Epithelial cell of prostate (primary cell): Measurements from ENCODE around the gene IBA57.
"Not testable (repeated sequence)": the region's sequence is repeated elsewhere in the genome, so short reads cannot be mapped to it uniquely, and the experiment has no call there.

Experiments used
- DNase-seq: peaks from one replicate; pipeline ENCODE4 v3.0.0-alpha.2; 2011; ENCODE audit warnings: low read depth, low spot score
- H3K27ac ChIP-seq: fragments of 450-650 bp; 2 replicates; pipeline ENCODE4 v1.5.1; 2017; ENCODE audit warnings: mild to moderate bottlenecking

IBA57 gene

DNA sequence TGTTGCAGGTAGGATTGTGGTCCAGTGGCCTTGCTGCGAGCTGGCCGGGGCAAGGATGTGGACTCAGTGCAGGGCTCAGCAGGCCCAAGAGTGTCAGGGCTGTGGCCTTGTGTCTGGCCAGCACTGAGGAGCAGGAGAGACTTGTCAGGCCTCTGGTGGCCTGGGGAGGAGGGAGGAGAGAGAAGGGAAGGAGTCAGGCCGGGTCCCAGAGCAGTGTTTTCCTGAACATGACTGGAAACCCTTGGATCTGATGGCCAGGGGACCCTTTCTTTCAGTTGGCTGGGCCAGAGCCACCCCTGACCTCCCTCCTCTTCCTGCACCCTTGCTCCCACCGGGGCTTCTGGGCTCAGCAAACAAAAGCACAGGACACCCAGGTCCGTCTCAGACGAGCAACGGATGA lies 5.1 kb downstream of the IBA57 start:
- H3K27ac ChIP-seq = no peak overlapping the region
- no peak for DNase-seq

DNA sequence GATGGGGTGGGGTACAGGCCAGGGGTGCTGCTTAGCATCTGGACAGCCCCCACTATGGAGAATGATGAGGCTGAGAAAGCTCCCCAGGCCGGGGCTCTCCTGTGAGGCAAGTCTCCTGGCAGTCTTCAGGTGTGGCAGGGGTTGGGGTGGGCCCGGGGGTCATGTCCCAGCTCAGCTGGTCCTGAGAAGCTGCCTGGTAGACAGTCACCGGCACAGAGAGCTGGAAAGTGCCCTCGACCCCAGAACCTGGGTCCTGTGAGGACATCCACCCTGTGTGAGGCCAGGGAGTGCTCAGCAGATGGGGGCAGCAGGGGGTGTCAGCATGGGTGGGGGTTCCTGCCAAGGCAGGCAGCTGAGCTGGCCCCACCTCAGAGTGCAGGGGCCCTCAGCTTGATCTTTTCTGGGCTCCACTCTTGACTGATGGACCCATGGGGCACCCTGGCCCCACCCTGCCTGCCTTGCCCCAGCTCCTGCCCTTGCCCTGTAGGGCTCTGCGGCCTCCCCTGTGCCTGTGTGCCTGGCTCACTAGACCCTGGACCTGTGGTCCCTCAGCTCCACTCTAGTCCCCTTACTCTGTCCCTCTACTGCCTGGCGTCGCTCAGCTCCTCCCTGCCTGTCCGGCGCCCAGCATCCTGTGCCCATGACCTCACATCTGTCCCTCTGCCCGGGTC lies 5.8 kb downstream of the IBA57 start:
- no peak overlapping the region for H3K27ac ChIP-seq
- DNase-seq = no peak

DNA sequence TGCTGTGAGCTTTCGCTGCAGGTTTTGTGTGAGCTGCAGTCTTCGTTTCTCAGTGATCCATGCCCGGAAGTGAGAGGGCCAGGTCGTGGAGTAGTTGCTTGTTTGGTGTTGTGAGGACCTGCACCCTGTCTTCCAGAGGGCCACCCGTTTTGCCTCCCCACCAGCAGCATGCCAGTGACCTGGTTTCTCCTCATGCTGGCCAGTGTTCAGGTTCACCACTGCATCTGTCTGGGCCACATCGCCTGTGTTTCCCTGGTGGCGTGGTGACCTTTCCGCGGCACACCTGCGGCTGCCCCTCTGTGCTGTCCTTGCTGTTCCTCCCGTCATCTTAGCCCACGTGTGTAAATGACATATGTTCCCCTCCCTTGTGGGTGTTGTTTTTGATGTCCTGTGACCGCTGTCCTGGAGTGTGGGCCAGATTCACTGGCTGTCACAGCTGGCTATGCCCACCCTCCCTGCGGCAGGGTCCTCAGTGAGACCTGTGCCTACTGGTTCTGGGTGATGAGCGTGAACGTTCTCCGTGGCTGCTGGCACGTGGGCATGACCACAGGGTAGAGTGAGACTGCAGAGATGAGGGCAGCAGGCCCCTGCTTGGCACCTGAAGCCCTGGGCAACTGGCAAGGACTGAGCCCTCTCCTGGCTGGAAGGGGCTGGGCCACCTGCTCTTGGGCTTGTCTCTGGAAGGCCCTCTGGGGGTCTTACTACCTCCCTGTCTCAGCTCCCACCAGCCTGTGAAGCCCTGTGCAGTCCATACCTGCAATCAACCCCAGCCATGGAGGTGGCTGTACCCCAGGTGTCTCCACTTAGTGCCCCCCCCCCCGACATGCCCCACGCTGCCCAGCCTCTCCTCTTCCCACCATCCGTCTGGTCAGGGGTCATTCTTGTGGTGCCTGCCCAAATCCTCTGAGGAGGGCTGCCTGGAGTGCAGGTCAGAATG lies 7.3 kb downstream of the IBA57 start:
- no peak for DNase-seq
- H3K27ac ChIP-seq = no peak overlapping the region

DNA sequence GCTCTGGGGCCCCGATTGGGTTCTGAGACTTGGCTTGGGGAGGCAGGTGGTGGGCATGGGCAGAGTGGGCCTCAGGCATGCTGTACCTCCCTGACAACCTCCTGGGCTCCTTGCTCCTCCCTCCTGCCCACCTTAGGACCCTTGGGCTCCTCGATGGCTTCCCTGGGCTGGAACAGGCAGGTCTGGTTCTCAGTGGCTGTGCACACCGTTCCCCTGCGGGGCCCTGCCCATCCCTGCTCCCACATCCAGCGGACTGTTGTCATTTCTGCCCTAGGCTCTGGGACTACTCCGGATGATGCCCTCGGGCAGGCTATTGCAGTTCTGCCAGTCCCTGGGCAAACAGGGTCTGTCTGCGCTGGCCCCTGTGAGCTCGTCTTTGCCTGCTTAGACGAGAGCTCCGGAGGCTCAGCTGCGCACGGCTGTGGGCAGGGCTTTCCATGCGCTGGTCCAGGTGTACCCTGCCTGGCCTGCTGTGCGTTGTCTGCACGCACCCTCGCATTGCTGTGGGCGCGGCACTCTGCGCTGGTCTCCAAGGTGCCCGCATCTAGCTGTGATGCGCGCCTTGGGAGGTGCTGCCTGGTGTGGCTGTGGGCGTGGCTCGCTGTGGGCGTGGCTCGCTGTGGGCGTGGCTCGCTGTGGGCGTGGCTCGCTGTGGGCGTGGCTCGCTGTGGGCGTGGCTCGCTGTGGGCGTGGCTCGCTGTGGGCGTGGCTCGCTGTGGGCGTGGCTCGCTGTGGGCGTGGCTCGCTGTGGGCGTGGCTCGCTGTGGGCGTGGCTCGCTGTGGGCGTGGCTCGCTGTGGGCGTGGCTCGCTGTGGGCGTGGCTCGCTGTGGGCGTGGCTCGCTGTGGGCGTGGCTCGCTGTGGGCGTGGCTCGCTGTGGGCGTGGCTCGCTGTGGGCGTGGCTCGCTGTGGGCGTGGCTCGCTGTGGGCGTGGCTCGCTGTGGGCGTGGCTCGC lies 8.2 kb downstream of the IBA57 start:
- H3K27ac ChIP-seq, DNase-seq: not testable (repeated sequence)

DNA sequence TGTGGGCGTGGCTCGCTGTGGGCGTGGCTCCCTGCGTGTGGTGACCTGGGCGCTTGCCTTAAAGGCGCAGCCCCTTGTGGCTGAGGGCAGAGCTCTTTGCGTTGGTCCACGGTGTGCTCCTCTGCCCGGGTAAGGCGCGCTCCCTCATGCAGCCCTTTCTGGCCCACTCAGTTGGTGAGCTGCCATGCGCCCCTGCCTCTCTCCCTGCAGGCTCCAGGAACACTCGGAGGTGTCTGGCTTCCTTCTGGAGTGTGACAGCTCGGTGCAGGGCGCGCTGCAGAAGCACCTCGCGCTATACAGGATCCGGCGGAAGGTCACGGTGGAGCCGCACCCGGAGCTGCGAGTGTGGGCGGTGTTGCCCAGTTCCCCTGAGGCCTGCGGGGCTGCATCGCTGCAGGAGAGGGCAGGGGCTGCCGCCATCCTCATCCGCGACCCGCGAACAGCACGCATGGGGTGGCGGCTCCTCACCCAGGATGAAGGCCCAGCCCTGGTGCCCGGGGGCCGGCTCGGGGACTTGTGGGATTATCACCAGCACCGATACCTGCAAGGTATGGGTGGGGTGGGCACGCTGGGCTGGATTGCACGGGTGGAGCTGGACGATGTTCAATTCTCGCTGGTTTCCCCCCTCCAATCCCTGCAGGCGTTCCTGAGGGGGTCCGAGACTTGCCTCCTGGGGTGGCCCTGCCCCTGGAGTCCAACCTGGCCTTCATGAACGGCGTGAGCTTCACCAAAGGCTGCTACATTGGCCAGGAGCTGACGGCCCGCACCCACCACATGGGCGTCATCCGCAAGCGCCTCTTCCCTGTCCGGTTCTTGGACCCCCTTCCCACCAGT lies 9.1 kb downstream of the IBA57 start:
- H3K27ac ChIP-seq = no peak overlapping the region
- DNase-seq = no peak

DNA sequence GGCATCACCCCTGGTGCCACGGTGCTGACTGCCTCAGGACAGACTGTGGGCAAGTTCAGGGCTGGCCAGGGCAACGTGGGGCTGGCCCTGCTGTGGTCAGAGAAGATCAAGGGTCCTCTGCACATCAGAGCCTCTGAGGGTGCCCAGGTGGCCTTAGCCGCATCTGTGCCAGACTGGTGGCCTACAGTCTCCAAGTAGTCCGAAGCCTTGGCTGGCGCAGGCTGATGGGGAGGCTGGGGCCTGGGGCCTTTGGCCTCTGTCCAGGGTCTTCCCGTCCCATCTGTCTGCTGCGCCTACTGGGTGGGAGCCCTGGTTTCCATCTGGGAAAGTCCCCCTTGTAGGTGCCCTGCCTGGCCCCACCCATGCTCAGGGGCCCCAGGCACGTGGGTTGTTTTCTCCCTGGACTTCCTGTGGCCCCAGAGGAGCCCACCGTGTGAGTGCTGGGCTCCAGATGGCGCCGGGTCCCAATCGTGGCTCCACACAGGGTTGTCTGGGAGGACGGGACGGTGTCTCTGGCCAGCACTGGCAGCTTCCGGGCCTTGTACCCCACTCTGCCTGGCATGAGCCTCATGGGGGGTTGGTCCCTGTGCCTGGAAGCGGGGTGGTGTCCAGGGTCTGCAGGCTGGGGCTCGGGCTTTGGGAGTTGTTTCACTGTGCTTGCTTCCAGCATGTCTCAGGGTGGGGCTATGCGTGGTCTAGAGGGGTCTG lies 9.9 kb downstream of the IBA57 start:
- DNase-seq = no peak
- H3K27ac ChIP-seq = no peak overlapping the region

DNA sequence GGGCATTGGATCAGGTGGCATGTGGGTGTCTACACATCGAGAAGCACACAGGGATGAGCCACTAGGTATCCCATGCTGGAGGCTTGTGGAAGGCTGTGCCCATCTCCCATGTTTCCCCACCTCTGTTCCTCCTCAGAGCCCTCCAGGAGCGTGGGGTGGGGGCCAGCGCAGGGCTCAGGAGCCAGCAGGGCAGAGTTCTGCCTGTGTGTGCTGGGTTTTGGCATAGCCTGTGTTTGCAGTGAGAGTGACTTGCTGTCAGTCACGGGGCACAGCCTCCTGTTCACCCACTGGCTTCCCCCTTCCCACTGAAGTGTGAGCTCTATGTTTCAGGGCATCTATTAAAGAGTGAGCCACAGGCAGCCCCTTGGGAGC lies 10.4 kb downstream of the IBA57 start:
- no peak overlapping the region for H3K27ac ChIP-seq
- DNase-seq = no peak

DNA sequence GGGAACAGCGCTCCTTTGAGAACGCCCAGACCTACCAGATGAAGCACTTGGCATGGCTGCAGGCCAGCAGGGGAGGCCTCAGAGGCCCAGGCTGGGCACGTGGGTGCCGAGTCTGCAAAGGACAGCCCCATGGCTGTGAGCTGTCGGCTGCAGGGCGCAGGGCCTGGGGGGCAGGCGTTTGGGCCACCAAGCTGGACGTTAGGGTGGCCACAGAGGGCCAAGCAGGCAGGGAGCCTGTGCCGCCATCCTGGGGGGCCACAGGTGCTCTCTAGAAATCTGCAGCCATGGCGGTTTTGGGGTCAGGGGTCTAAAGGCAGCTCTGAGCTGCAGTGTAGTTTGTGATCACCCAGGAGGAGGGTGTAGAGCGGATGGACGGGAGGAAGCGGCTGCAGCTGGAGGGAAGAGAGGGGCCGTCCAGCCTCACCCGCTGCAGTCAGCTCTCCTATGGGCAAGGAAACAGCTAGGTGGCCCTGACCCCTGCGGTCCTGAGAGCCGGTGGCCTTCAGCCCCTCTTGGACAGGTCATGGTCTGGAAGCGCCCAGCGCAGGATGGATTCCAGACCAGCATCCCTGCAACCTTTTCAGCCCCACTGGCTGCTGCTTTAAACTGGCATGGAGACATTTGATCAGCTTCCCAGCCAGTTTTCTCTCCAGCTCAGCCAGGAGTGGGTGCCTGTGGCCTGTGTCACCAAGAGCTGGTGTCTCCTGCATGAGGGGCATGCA lies 11.0 kb downstream of the IBA57 start:
- H3K27ac ChIP-seq = no peak overlapping the region
- no peak for DNase-seq

DNA sequence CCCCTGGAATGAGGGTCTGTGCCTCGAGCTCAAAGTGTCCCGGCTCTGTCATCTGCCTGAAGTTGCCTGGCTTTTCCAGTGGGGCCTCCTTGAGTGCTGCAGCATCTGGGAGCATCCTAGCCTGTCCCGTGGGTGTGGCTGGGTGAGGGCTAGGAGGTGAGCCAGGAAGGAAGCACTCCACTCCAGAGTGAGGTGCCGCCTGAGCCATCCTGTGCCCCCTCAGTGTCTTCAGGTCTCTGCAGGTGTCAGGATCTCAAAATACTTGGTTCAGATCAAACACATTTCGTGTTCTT lies 11.5 kb downstream of the IBA57 start:
- DNase-seq = no peak
- no peak overlapping the region for H3K27ac ChIP-seq

DNA sequence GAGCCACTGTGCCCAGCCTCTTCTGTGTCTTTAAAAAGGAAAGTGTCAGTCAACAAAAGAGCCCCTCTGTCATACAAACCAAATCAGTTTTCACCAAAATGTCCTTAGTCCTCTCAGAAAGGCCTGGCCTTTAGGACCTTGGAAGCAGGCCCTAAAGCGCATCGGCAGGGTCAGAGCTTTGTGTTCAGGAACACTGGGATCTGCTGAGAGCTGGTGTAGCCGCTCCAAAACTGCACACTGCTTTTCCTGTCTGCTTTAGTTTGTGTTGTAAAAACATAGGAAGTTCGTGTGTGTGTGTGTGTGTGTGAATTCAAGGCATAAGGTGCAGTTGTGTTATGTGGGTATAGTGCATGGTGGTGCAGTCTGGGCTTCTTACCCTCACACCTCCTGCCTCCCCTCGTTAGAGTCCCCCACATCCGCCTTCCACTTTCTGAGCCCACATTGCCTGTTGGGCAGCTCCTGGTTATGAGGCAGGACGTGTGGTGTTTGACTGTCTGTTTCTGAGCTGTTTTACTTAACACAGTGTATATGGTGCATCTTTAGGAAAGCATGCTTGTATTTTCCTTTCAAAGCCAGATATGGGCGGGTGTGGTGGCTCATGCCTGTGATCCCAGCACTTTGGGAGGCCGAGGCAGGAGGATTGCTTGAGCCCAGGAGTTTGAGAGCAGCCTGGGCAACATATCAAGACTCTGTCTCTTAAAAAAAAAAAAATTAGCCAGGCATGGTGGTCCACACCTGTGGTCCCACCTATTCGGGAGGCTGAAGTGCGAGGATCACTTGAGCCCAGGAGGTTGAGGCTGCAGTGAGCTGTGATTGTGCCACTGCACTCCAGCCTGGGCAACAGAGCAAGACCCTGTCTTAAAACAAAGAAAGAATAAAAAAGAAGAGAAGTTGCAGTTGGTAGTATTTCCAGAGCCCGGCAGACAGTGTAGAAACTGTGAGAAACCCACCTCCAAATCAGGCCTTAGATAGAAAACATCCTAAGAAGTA lies 12.4 kb downstream of the IBA57 start:
- DNase-seq = no peak
- H3K27ac ChIP-seq = no peak overlapping the region

DNA sequence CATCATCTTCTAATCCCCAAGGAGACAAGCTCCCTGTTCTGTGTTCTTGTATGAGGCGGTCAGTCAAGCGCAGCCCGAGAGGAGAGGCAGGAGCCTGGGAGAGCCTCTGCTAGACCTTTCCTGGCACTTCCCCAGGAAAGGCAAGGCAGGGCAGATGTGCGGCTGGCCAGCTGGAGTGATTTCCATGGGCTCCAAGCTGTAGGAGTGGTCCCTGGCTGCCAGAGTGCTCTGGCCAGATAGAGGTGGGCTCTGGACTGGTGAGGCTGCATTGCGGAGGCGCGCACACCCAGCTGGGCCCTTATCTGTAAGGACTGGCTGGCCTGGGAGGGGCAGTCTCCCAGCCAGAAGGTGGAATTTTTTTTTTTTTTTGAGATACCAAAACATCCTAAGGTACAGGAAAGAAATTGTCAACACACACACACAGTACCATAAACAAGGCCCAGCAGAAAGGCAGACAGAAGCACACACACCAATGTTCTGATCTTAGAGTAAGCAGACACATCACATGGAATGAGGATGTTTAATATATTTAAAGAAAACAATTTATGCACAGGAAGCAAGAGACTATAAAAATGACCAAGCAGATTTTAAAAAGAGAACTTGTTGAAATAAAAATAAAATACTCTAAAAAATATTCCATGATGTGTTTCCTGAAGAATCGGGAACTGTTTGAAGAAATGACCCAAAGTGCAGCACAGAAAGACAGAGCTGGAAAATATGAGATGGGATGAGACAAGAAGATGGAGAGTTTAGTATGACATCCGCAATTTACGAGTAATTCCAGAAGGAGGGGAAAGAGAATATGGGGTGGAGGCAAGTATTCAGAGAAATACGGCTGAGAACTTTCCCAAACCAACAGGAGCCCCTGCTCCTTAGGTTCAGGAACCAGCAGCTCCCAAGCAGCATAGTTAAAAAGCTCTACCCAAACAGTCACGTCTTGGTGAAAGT lies 13.4 kb downstream of the IBA57 start:
- no peak overlapping the region for H3K27ac ChIP-seq
- DNase-seq = no peak

DNA sequence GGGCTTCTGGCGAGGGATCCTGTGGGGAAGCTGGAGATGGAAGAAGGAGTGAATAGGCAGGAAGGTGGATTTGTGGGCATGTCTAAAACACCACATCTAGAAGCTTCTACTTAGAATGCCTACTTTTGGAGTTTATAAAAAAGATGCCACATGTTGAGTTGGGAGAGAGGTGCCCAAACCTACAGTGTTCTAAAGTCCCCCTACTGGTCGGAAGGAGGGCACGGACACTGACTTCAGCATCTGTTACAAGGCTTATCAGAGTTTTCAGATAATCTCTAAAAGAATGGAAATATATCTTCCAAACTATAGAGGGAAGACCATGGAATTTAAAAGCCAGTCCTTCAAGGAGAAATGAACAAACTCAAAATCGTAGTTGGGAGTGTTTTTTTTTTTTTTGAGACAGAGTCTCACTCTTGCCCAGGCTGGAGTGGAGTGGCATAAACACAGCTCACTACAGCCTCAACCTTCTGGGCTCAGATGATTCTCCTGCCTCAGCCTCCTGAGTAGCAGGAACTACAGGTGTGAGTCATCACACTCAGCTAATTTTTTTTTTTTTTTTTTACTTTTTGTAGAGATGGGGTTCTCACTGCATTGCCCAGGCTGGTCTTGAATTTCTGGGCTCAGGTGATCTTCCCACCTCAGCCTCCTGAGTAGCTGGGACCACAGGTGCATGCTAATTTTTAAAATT lies 14.8 kb downstream of the IBA57 start:
- H3K27ac ChIP-seq = no peak overlapping the region
- DNase-seq = no peak

DNA sequence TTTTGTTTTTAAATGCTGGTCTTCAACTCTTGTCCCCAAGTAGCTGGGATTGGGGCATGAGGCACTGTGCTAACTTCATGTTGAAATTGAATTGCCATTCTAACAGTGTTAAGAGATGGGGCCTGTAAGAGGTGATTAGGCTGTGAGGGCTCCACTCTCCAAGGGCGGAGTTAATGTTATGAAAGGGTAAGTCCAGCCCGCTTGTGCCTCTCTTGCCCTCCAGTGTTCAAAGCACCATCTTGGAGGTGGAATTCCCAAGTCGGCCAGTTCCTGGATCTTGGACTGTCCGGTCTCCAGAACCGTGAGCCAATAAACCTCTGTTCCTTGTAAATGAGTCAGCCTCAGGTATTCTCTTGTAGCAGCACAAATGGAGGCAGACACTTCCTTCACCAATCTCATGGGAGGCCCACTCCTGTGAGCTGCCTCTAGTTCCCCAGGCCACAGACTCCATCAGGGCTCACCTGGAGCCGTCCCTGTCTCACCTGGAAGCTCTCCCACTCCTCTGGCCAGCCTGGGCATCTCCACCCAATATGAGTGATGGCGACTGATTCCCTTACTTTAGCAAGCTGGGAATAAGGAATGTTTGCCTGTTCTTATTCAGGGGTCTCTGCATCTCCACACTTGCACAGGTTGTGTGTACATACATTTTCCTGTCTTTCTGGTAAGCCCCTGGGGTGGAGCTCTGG lies 15.5 kb downstream of the IBA57 start:
- H3K27ac ChIP-seq = no peak overlapping the region
- no peak for DNase-seq

DNA sequence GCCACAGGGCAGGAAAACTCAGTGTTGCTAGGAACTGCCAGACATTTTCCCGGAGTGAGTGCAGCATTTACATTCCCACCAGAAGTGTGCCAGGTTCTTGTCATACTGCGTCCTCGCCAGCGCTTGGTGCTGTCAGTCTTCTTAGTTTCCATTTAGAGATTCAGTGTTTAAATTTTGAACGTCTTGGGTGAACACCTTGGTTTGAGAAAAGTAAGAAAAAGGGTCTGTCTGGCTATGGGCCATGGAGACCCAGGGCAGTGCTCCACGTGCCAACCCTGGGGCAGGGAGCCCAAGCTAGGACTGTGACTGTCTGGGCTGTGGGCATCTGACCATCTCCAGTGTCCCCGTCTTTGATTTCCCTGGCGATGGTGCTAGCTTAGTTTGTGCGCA lies 16.0 kb downstream of the IBA57 start:
- DNase-seq = no peak
- H3K27ac ChIP-seq = no peak overlapping the region

DNA sequence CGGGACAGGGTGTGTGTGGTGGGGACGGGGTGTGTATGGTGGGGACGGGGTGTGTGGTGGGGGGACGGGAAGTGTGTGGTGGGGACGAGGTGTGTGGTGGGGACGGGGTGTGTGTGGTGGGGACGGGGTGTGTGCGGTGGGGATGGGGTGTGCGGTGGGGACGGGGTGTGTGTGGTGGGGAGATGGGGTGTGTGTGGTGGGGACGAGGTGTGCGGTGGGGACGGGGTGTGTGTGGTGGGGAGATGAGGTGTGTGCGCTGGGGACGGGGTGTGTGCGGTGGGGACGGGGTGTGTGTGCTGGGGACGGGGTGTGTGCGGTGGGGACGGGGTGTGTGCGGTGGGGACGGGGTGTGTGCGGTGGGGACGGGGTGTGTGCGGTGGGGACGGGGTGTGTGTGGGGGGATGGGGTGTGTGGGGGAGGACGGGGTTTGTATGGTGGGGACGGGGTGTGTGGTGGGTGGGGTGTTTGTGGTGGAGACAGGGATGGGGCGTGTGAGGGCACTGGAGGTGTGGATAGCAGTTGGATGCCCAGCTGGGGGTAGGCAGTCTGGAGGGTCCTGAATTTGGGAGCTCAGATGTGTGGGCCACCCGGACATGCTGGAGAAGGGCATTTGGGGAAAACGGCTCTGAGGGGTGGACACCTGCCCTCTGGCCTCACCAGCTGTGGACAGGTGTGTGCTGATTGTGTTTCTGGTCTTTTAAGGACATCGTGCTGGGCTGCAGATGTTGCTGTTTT lies 16.9 kb downstream of the IBA57 start:
- no peak overlapping the region for H3K27ac ChIP-seq
- DNase-seq = no peak
